Endothelial cell of hepatic sinusoid (primary cell): Measurements from ENCODE around the gene SLC22A23.

Experiments
- in situ Hi-C: cut with HindIII; loops from 2 replicates; pipeline ENCODE4 v1.10.0; 2017; ENCODE audit warnings: low sequenced_read_pairs

SLC22A23 gene

DNA sequence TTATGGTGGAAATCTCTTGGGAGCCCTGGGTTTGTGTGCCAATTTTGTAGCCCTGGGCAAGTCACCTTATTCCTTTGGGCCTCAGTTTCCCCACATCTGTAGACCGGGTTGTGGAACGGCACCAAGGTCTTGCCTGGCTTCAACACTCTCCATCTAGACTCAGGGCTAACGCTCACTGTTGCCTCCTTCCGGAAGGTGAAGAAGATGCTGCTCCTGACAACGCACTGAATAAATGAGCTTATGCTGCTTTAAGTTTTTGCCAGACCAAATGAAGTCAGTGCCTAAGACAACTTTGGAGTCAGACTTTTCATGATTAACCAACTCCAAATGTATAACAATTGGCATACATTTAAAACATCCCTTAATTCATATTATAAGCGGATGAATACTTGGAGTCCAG is 145.0 kb downstream of the SLC22A23 start:
- in situ Hi-C loops = no loop called here

- in situ Hi-C loops = no loop called here
These were observed 146.1 kb downstream of the SLC22A23 start for GRCh38 chr6:3310703-3311102.

- in situ Hi-C loops = no loop called here
These were observed 146.8 kb downstream of the SLC22A23 start for GRCh38 chr6:3310051-3310448.

DNA sequence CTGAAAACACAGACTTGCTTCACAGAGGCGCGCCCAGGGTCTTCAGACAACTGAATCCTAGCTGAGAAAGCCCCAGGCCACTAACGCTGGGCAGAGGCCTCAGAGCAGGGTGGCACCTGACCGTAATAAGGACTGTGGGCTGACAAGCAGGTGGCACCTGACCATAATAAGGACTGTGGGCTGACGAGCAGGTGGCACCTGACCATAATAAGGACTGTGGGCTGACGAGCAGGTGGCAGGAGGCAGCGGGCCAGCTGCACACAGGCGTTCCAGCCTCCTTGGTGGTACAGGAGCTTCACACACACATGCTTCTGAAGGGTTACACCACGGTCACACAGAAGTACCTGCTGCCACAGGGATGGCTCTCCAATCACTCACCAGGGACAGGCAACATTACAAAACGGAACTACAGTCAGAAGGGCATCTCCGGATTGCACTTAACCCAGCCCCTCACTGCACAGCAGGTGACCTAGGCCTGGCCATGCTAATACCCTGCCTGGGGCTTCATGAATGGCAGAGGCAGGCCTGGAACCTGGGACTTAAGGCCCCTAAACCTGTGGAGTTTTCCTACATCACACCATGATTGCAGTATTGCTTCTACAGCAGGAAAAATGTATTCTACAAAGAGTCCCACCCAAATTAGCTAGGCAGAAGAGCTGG is 147.3 kb downstream of the SLC22A23 start:
- in situ Hi-C loops = no loop called here

GRCh38 chr6:3308106-3308505 is 148.7 kb downstream of the SLC22A23 start:
- in situ Hi-C loops = no loop called here

DNA sequence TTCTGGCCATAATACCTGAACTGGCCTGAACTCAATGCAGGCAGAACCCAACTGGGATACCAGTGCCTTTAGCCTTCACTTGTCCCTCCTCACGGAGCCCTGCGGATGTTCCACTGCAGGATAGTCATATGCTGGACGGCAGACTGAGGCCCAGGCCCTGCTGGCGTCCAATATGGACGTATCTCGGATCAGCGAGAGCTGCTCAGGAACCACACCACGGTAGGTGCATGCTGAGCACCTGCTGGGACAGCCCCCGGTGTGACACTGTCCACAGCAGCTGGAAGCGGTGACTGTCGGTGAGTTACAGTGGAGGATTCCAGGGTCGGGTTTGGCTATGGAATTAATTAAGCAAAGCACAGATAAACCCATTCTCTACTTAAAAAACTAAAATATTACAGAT is 149.4 kb downstream of the SLC22A23 start:
- in situ Hi-C loops = no loop called here

GRCh38 chr6:3306848-3307247 is 150.0 kb downstream of the SLC22A23 start:
- in situ Hi-C loops = no loop called here

- in situ Hi-C loops = no loop called here
These were observed 151.0 kb downstream of the SLC22A23 start for GRCh38 chr6:3305831-3306230.

DNA sequence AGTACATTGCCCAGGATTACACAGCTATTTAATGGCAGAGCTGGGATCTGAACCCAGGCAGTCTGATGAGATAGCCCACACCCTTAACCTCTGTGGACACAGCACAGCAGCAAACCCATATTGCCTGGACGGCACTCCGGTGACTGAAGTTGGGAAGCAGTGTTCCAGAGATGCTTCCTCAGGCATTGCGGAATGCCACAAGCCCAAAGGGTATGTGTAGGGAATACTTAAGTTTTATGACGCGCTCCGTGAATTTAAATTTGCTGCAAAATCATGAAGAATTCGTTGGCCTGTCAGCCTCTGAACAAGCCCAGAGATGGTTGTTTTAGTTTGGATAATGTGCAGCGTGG is 151.7 kb downstream of the SLC22A23 start:
- in situ Hi-C loops = no loop called here

DNA sequence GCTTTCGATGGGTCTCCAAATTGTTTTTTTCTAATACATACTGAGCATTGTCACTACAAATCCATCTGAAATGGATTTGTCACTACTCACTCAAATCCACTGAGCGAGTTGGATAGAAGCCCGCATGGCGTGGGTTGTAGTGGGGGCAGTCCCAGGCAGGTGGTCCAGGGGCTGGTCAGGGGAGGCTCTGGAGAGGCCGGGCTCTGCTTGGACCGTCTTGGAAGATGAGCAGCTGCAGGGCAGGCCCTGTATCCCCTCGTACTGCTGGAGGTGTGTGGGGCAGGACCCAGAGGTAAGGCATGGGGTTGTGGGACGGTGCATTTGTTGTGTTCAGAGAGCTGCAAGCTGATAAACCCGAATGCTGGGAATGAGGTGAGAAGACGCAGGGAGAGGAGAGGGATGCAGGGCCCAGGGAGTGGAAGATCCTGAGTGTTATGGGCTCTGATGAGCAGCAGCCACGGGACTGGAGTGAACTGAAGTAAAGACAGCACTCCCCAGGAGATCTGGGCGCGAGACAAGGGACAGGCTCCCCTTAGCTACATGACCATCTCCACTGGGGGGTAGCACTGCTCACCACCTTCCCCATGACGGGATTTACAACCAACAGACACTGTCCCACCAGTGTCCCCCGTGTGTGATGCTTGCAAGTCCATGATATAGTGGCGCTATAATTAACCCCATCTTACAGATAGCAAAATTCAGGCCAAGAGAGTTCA is 152.2 kb downstream of the SLC22A23 start:
- in situ Hi-C loops = no loop called here

DNA sequence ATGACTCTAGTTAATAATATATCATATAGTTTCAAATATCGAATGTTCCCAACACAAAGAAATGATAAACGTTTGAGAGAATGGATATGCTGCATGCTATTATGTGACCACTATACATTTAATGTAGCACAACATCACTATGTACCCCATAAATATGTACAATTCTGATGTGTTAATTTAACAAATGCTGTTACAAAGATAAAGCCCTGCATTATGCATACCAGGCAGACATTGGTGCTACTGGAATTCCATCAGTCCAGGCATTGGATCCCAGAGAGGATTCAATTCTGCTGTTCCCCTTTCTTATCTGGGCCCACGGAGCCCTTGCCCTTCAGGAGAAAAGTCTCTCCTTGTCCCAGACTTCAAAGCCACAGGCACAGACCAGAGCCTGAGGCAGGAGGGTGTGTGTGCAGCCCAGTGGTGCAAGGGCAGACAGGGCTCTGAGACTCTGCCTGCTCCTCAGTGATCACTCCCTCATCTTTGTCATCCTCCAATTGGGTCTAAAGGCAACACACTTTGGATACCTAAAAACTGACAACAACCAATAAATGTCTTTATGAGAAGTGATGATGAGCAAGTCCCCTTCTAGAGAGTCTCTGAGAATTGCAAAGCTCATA is 152.9 kb downstream of the SLC22A23 start:
- in situ Hi-C loops = no loop called here

DNA sequence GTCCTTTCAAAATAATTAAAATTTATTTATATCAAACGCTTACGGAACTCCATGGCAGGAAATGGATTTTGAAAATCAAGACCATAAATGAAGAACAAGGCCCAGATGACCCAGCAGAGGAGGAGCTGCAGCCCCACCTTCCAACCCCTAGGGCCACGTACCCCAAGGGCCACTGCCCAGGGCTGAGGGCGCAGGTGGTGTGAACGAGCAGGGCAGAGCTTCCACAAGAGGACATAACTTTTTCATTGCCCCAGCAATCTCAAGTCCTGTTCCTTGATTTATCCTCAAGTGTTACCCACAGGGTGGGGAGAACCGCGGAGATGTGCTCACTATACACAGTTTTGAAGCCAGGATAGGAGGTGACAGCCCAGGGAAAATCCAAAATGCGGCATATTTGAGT is 155.3 kb downstream of the SLC22A23 start:
- in situ Hi-C loops = no loop called here

GRCh38 chr6:3299221-3299620 is 157.6 kb downstream of the SLC22A23 start:
- in situ Hi-C loops = loop anchor here (5.0 to 25.0 kb wide), 4 partner anchors 43 to 688 kb away; no protein-coding TSS in a partner anchor

GRCh38 chr6:3297909-3298308 is 158.9 kb downstream of the SLC22A23 start:
- in situ Hi-C loops = loop anchor here (5.0 to 25.0 kb wide), 4 partner anchors 44 to 689 kb away; no protein-coding TSS in a partner anchor

GRCh38 chr6:3297006-3297405 is 159.8 kb downstream of the SLC22A23 start:
- in situ Hi-C loops = loop anchor here (5.0 to 25.0 kb wide), 4 partner anchors 45 to 690 kb away; no protein-coding TSS in a partner anchor

DNA sequence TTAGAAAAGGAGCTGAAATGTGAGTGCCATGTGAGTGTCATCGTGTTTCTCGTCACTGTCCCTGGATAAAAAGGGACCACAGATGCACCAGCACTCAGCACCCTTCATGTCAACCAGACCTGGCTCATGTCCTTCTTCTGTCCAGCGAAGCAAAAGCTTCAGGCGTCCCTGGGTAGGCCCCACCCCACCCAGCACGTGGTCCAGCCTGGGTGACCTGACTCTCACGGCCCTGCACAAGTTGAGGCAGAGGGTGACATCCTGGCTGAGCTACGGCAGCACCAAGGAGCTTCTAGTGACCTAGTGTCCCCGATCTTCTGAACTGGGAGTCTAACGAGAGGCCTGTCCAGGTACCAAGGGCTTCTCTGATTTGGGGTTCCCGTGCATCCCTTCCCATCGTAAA is 160.3 kb downstream of the SLC22A23 start:
- in situ Hi-C loops = loop anchor here (5.0 to 25.0 kb wide), 4 partner anchors 46 to 691 kb away; no protein-coding TSS in a partner anchor

GRCh38 chr6:3296078-3296477 is 160.8 kb downstream of the SLC22A23 start:
- in situ Hi-C loops = loop anchor here (5.0 to 25.0 kb wide), 4 partner anchors 46 to 691 kb away; no protein-coding TSS in a partner anchor

DNA sequence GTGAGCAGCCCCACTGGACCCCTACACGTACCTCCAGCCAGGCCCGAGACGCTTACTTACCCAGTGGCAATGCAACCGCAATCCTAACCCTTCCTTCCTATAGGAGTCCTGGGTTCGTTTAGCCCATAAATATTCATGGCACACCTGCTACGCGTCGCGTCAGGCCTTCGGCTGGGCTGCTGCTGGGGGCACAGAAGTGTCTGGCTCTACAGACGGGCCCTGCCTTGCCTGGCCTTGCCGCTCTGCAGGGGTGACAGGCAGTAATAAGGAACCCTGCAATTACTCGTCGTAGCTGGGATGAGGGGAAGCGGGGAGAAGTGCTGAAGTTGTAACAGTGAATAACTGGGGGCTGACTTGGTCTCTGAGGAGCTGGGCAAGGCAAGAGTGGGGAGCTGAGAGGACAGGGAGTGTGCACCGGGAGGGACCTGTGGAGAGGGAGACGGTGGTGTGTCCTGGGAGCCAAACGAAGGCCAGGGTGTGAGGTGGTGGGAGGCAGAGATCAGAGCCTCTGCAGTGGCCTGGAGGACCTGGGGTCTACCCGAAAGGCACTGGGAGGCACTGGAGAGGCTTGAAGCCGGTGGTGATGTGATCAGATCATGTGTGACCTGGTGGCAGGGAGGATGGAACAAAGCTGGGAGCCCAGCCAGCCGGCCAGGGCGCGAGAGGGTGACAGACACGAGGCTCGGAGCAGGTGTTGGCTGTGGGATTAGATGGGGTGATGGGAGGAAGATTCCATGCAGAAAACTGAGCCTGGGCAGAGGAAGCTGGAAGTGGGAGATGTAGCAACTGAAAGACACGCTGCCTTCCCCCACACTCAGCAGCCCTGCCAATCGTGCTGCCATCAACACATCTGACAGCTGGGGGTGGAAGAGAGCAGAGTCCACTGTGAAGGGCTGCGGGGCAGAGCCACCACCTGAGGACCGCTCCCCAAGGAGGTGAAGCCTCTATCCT is 161.7 kb downstream of the SLC22A23 start:
- in situ Hi-C loops = loop anchor here (5.0 to 25.0 kb wide), 4 partner anchors 47 to 692 kb away; no protein-coding TSS in a partner anchor

DNA sequence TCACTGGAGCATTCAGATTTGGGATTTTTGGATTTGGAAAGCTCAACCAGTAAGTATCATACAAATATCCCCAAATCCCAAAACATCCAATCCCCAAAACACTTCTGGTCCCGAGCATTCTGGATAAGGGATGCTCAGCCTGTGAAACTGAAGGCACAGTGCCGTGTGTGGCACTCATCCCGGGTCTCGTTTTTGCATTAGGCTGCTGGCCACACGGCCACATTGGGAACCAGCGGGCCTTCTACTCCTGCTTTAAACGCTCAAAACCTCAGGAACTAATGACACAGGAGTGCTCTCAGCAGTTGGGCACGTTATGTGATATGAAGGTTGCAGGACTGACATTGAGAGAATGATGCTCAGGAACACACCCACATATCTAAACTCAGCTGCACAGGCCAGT is 162.5 kb downstream of the SLC22A23 start:
- in situ Hi-C loops = loop anchor here (25.0 kb wide), 2 partner anchors 418 to 693 kb away; no protein-coding TSS in a partner anchor
